ENCODE measurements around the gene WIZ. TPM values are rescaled to one million over a fixed set of nuclear protein-coding genes. Genes with fewer than 3 reads are reported as not detected.

Gene WIZ
- total and polyA plus RNA-seq, 2 experiments from 2014 or later = 8.9 to 39.5 TPM

DNA sequence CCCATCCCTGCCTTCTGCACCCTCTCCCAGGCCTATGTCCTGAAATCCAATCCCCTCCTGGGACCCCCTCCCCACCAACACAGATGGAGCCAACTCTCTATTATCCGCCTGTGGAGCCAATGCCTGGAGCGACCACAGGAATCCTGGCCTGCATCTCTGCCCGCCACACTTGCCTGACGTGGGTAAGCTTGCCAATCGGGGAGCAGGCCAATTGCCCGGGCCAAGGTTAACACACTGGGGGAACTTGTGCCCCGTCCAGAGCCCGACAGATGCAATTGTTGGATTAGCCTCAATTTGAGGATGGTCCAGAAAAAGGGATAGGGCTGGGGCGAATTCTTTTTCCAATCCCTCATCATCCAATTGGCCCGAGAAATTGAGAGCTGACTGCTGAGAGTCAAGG, 5.9 kb downstream of the WIZ start:
- H3K9me2 ChIP-seq (ENCODE audit: insufficient read depth) = no peaks in the 10 kb centered on the region
- ATAC-seq = no peak
- H3F3A ChIP-seq (replicated peaks; ENCODE audit: low read depth) = 0 out of 2 replicates have a peak, but pooled peaks cover 4% of the 10 kb centered on the region
- no peaks in the 10 kb centered on the region for H4K20me1 ChIP-seq (replicated peaks; ENCODE audit: insufficient read depth)
- no peak overlapping the region for H3K4me3 ChIP-seq
- no peak overlapping the region for H3K27ac ChIP-seq (ENCODE audit: low read depth)
- H3K4me3 Mint-ChIP-seq = no peak overlapping the region
- no peaks in the 10 kb centered on the region for H3K9me3 Mint-ChIP-seq
- H3K27me3 Mint-ChIP-seq (ENCODE audit: insufficient read depth, low read depth, poor library complexity) = peaks cover 8% of the 10 kb centered on the region
- no peaks in the 10 kb centered on the region for H3K27me3 ChIP-seq (ENCODE audit: insufficient read depth)
- no peak overlapping the region for H2AFZ ChIP-seq
- H3K36me3 ChIP-seq (ENCODE audit: insufficient read depth) = no peaks in the 10 kb centered on the region
- no peak for DNase-seq (ENCODE audit: low spot score)
- no peaks in the 10 kb centered on the region for H3K36me3 Mint-ChIP-seq (ENCODE audit: low read depth)
- peaks cover 5% of the 10 kb centered on the region for H3K4me1 Mint-ChIP-seq
- H3K79me2 ChIP-seq (replicated peaks; ENCODE audit: insufficient read depth) = no peaks in the 10 kb centered on the region
- no peak overlapping the region for H3K27ac Mint-ChIP-seq
- TF ChIP-seq EZH2 (IDR thresholded peaks at IDR 0.05; ENCODE audit: low read depth, unreplicated experiment) (no peak), ZNF331 (CRISPR knock-in tag; IDR thresholded peaks at IDR 0.05; ENCODE audit: low read depth) (no peak), STAT1 (IDR thresholded peaks at IDR 0.05; ENCODE audit: unreplicated experiment) (no peak), POLR2AphosphoS5 (IDR thresholded peaks at IDR 0.05; ENCODE audit: low read depth) (no peak), JUNB (IDR thresholded peaks at IDR 0.05; ENCODE audit: unreplicated experiment) (no peak), ZNF114 (CRISPR knock-in tag; IDR thresholded peaks at IDR 0.05) (no peak), NANOG (IDR thresholded peaks at IDR 0.05; ENCODE audit: borderline replicate concordance) (no peak), EZH2phosphoT487 (IDR thresholded peaks at IDR 0.05; ENCODE audit: unreplicated experiment) (no peak), CREB1 (CRISPR knock-in tag; IDR thresholded peaks at IDR 0.05; ENCODE audit: low read depth) (no peak)
- TF ChIP-seq, protein P1, sequence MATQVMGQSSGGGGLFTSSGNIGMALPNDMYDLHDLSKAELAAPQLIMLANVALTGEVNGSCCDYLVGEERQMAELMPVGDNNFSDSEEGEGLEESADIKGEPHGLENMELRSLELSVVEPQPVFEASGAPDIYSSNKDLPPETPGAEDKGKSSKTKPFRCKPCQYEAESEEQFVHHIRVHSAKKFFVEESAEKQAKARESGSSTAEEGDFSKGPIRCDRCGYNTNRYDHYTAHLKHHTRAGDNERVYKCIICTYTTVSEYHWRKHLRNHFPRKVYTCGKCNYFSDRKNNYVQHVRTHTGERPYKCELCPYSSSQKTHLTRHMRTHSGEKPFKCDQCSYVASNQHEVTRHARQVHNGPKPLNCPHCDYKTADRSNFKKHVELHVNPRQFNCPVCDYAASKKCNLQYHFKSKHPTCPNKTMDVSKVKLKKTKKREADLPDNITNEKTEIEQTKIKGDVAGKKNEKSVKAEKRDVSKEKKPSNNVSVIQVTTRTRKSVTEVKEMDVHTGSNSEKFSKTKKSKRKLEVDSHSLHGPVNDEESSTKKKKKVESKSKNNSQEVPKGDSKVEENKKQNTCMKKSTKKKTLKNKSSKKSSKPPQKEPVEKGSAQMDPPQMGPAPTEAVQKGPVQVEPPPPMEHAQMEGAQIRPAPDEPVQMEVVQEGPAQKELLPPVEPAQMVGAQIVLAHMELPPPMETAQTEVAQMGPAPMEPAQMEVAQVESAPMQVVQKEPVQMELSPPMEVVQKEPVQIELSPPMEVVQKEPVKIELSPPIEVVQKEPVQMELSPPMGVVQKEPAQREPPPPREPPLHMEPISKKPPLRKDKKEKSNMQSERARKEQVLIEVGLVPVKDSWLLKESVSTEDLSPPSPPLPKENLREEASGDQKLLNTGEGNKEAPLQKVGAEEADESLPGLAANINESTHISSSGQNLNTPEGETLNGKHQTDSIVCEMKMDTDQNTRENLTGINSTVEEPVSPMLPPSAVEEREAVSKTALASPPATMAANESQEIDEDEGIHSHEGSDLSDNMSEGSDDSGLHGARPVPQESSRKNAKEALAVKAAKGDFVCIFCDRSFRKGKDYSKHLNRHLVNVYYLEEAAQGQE (IDR thresholded peaks at IDR 0.05; ENCODE audit: unreplicated experiment) = no peak
- TF ChIP-seq, protein P2, sequence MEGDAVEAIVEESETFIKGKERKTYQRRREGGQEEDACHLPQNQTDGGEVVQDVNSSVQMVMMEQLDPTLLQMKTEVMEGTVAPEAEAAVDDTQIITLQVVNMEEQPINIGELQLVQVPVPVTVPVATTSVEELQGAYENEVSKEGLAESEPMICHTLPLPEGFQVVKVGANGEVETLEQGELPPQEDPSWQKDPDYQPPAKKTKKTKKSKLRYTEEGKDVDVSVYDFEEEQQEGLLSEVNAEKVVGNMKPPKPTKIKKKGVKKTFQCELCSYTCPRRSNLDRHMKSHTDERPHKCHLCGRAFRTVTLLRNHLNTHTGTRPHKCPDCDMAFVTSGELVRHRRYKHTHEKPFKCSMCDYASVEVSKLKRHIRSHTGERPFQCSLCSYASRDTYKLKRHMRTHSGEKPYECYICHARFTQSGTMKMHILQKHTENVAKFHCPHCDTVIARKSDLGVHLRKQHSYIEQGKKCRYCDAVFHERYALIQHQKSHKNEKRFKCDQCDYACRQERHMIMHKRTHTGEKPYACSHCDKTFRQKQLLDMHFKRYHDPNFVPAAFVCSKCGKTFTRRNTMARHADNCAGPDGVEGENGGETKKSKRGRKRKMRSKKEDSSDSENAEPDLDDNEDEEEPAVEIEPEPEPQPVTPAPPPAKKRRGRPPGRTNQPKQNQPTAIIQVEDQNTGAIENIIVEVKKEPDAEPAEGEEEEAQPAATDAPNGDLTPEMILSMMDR (conservative IDR thresholded peaks at IDR 0.05; ENCODE audit: low read depth in 2 of 2) = no peak
- TF ChIP-seq, protein P3, sequence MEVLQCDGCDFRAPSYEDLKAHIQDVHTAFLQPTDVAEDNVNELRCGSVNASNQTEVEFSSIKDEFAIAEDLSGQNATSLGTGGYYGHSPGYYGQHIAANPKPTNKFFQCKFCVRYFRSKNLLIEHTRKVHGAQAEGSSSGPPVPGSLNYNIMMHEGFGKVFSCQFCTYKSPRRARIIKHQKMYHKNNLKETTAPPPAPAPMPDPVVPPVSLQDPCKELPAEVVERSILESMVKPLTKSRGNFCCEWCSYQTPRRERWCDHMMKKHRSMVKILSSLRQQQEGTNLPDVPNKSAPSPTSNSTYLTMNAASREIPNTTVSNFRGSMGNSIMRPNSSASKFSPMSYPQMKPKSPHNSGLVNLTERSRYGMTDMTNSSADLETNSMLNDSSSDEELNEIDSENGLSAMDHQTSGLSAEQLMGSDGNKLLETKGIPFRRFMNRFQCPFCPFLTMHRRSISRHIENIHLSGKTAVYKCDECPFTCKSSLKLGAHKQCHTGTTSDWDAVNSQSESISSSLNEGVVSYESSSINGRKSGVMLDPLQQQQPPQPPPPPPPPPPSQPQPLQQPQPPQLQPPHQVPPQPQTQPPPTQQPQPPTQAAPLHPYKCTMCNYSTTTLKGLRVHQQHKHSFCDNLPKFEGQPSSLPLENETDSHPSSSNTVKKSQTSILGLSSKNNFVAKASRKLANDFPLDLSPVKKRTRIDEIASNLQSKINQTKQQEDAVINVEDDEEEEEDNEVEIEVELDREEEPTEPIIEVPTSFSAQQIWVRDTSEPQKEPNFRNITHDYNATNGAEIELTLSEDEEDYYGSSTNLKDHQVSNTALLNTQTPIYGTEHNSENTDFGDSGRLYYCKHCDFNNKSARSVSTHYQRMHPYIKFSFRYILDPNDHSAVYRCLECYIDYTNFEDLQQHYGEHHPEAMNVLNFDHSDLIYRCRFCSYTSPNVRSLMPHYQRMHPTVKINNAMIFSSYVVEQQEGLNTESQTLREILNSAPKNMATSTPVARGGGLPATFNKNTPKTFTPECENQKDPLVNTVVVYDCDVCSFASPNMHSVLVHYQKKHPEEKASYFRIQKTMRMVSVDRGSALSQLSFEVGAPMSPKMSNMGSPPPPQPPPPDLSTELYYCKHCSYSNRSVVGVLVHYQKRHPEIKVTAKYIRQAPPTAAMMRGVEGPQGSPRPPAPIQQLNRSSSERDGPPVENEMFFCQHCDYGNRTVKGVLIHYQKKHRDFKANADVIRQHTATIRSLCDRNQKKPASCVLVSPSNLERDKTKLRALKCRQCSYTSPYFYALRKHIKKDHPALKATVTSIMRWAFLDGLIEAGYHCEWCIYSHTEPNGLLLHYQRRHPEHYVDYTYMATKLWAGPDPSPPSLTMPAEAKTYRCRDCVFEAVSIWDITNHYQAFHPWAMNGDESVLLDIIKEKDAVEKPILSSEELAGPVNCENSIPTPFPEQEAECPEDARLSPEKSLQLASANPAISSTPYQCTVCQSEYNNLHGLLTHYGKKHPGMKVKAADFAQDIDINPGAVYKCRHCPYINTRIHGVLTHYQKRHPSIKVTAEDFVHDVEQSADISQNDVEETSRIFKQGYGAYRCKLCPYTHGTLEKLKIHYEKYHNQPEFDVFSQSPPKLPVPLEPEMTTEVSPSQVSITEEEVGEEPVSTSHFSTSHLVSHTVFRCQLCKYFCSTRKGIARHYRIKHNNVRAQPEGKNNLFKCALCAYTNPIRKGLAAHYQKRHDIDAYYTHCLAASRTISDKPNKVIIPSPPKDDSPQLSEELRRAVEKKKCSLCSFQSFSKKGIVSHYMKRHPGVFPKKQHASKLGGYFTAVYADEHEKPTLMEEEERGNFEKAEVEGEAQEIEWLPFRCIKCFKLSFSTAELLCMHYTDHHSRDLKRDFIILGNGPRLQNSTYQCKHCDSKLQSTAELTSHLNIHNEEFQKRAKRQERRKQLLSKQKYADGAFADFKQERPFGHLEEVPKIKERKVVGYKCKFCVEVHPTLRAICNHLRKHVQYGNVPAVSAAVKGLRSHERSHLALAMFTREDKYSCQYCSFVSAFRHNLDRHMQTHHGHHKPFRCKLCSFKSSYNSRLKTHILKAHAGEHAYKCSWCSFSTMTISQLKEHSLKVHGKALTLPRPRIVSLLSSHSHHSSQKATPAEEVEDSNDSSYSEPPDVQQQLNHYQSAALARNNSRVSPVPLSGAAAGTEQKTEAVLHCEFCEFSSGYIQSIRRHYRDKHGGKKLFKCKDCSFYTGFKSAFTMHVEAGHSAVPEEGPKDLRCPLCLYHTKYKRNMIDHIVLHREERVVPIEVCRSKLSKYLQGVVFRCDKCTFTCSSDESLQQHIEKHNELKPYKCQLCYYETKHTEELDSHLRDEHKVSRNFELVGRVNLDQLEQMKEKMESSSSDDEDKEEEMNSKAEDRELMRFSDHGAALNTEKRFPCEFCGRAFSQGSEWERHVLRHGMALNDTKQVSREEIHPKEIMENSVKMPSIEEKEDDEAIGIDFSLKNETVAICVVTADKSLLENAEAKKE (CRISPR knock-in tag; IDR thresholded peaks at IDR 0.05) = no peak
- TF ChIP-seq, protein P4, sequence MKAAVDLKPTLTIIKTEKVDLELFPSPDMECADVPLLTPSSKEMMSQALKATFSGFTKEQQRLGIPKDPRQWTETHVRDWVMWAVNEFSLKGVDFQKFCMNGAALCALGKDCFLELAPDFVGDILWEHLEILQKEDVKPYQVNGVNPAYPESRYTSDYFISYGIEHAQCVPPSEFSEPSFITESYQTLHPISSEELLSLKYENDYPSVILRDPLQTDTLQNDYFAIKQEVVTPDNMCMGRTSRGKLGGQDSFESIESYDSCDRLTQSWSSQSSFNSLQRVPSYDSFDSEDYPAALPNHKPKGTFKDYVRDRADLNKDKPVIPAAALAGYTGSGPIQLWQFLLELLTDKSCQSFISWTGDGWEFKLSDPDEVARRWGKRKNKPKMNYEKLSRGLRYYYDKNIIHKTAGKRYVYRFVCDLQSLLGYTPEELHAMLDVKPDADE (IDR thresholded peaks at IDR 0.05) = no peak
- H3K4me2 ChIP-seq = no peak overlapping the region
- H3K4me1 ChIP-seq (ENCODE audit: insufficient read depth) = peaks cover 4% of the 10 kb centered on the region
